HepG2 (cell line): Measurements from ENCODE around the gene TACC3. TPM values are rescaled to one million over a fixed set of nuclear protein-coding genes. Genes with fewer than 3 reads are reported as not detected.

Source experiments
- AHR ChIP-seq: IDR thresholded peaks from 2 replicates; pipeline ENCODE4 v1.6.1; 2018; ENCODE audit warnings: missing genetic modification reagents, missing compliant biosample characterization
- BCL6 ChIP-seq: IDR thresholded peaks from 2 replicates; pipeline ENCODE4 v1.6.1; 2016; ENCODE audit warnings: missing genetic modification reagents, missing compliant biosample characterization
- ETS1 ChIP-seq: sonication (generic); formaldehyde crosslinking; IDR thresholded peaks from 2 replicates; pipeline ENCODE4 v1.4.0; 2020; ENCODE audit warnings: missing genetic modification reagents
- HDAC6 ChIP-seq: fragments of 200-600 bp; sonication (generic); IDR thresholded peaks from 2 replicates; pipeline ENCODE4 v1.7.0; 2017; ENCODE audit warnings: mild to moderate bottlenecking, antibody characterized with exemption, low read length, low read depth
- HNRNPK ChIP-seq: fragments of 200-400 bp; formaldehyde crosslinking; IDR thresholded peaks from 2 replicates; pipeline ENCODE4 v1.6.1; 2018; ENCODE audit warnings: low read length, low read depth, moderate library complexity, mild to moderate bottlenecking; ENCODE audit not compliant: poor library complexity, severe bottlenecking
- MAFK ChIP-seq, 2 experiments: IDR thresholded peaks in 1 of 2; conservative IDR thresholded peaks in 1 of 2; 2 replicates each; pipeline ENCODE4 v1.6.1; 2011; ENCODE audit warnings: improper control_type of control experiment in 2 of 2, low read length in 2 of 2
- MAX ChIP-seq: IDR thresholded peaks from 2 replicates; pipeline ENCODE4 v1.6.1; 2012; ENCODE audit warnings: inconsistent platforms
- MAZ ChIP-seq, 2 experiments: sonication (generic) in 1 of 2; formaldehyde crosslinking in 1 of 2; IDR thresholded peaks; 2 replicates each; pipeline versions ENCODE4 v1.5.0 to v1.6.1; 2012 to 2020; ENCODE audit warnings: low read depth in 2 of 2, mild to moderate bottlenecking in 2 of 2, borderline replicate concordance in 1 of 2, improper control_type of control experiment in 1 of 2, low read length in 1 of 2, missing genetic modification reagents in 1 of 2, moderate library complexity in 1 of 2
- NR2F6 ChIP-seq, 2 experiments: IDR thresholded peaks; 2 replicates each; pipeline ENCODE4 v1.6.1; 2016; ENCODE audit warnings: antibody characterized with exemption in 1 of 2, mild to moderate bottlenecking in 1 of 2
- SRSF4 ChIP-seq: fragments of 200-400 bp; formaldehyde crosslinking; IDR thresholded peaks from one replicate; pipeline ENCODE4 v1.6.1; 2018; ENCODE audit warnings: mild to moderate bottlenecking, low read depth, low read length, moderate library complexity; ENCODE audit not compliant: poor library complexity, severe bottlenecking
- ZFP41 ChIP-seq: sonication (generic); formaldehyde crosslinking; IDR thresholded peaks from 2 replicates; pipeline ENCODE4 v1.4.0; 2020; ENCODE audit warnings: mild to moderate bottlenecking, missing genetic modification reagents, borderline replicate concordance
- ZFX ChIP-seq: sonication (generic); formaldehyde crosslinking; IDR thresholded peaks from 2 replicates; pipeline ENCODE4 v1.4.0; 2020; ENCODE audit warnings: mild to moderate bottlenecking, low read depth, missing genetic modification reagents, moderate library complexity
- ZMYM3 ChIP-seq: sonication (generic); formaldehyde crosslinking; IDR thresholded peaks from 2 replicates; pipeline ENCODE4 v1.5.1; 2020; ENCODE audit warnings: mild to moderate bottlenecking, missing genetic modification reagents
- ZNF124 ChIP-seq: sonication (generic); formaldehyde crosslinking; IDR thresholded peaks from 2 replicates; pipeline ENCODE4 v1.4.0; 2020; ENCODE audit warnings: missing genetic modification reagents
- ZNF18 ChIP-seq: sonication (generic); formaldehyde crosslinking; IDR thresholded peaks from 2 replicates; pipeline ENCODE4 v1.8.0; 2022; ENCODE audit warnings: mild to moderate bottlenecking, missing genetic modification reagents; ENCODE audit not compliant: insufficient replicate concordance
- ZNF292 ChIP-seq: sonication (generic); formaldehyde crosslinking; IDR thresholded peaks from 2 replicates; pipeline ENCODE4 v1.8.1; 2022; ENCODE audit warnings: mild to moderate bottlenecking, low read depth, missing genetic modification reagents, borderline replicate concordance
- ZNF3 ChIP-seq: IDR thresholded peaks from 2 replicates; pipeline ENCODE4 v1.7.0; 2017; ENCODE audit warnings: inconsistent platforms
- ZNF331 ChIP-seq: sonication (generic); formaldehyde crosslinking; IDR thresholded peaks from 2 replicates; pipeline ENCODE4 v1.4.0; 2020; ENCODE audit warnings: missing genetic modification reagents
- ZNF33B ChIP-seq: sonication (generic); formaldehyde crosslinking; IDR thresholded peaks from 2 replicates; pipeline ENCODE4 v1.5.1; 2020; ENCODE audit warnings: mild to moderate bottlenecking, missing genetic modification reagents
- ZNF430 ChIP-seq: sonication (generic); formaldehyde crosslinking; IDR thresholded peaks from 2 replicates; pipeline ENCODE4 v1.9.0; 2021; ENCODE audit warnings: mild to moderate bottlenecking, missing genetic modification reagents
- ZNF7 ChIP-seq: IDR thresholded peaks from 2 replicates; pipeline ENCODE4 v1.6.1; 2016; ENCODE audit warnings: missing biosample characterization, missing genetic modification reagents
- ZNF713 ChIP-seq: sonication (generic); formaldehyde crosslinking; IDR thresholded peaks from 2 replicates; pipeline ENCODE4 v1.4.0; 2020; ENCODE audit warnings: mild to moderate bottlenecking, missing genetic modification reagents
- ZNF746 ChIP-seq: sonication (generic); formaldehyde crosslinking; IDR thresholded peaks from 2 replicates; pipeline ENCODE4 v1.8.0; 2022; ENCODE audit warnings: mild to moderate bottlenecking, missing genetic modification reagents
- ZSCAN22 ChIP-seq: sonication (generic); formaldehyde crosslinking; IDR thresholded peaks from 2 replicates; pipeline ENCODE4 v1.4.0; 2020; ENCODE audit warnings: mild to moderate bottlenecking, missing genetic modification reagents
- ZUFSP ChIP-seq: sonication (generic); formaldehyde crosslinking; IDR thresholded peaks from 2 replicates; pipeline ENCODE4 v1.9.0; 2021; ENCODE audit warnings: missing genetic modification reagents, mild to moderate bottlenecking, borderline replicate concordance
- polyA plus RNA-seq, 8 experiments: library from polyadenylated mRNA; depleted of rRNA in 3 of 8; stranded (reverse) in 7 of 8; unstranded in 1 of 8; fragments of >200 nt; fragmentation: Illumina TruSeq in 4 of 8; extraction: Trizol in 4 of 8; gene quantifications; 2 replicates each; pipeline versions ENCODE4 v1.2.1 to v1.2.3, GENCODE V29; 2011 to 2016; ENCODE audit warnings: low read depth in 4 of 8, missing spikeins in 1 of 8, mixed read lengths in 1 of 8; ENCODE audit not compliant: insufficient read depth in 1 of 8
- total RNA-seq, 5 experiments: library from RNA; depleted of rRNA; stranded (reverse); fragments of >200 nt; fragmentation: Illumina TruSeq; extraction: Trizol; gene quantifications; 2 replicates each; pipeline ENCODE4 v1.2.3, GENCODE V29; 2016; ENCODE audit warnings: low read depth in 1 of 5

The TACC3 gene
- total and polyA plus RNA-seq, 2 of the 13 experiments (the other 11 are each of a cell fraction or from before 2014, with no cell fraction given) = 20.3 to 21.2 TPM

GRCh38 chr4:1784789-1785591 is 63.7 kb downstream of the TACC3 start (continued):
- TF ChIP-seq SRSF4 (no peak), ZFP41 (no peak), ETS1 (CRISPR knock-in tag) (no peak), NR2F6 (IDR thresholded peaks at IDR 0.05) (peak; percentile 81), NR2F6 (CRISPR knock-in tag; IDR thresholded peaks at IDR 0.05) (peak; percentile 85), ZUFSP (CRISPR knock-in tag) (no peak), ZNF713 (no peak), ZNF33B (CRISPR knock-in tag) (0 out of 2 replicates have a peak, but pooled peaks have one; percentile 78), ZSCAN22 (no peak), ZNF331 (no peak), MAX (no peak), ZNF7 (CRISPR knock-in tag) (no peak), ZNF3 (CRISPR knock-in tag) (no peak), ZNF292 (CRISPR knock-in tag) (peak; percentile 77), MAFK (conservative IDR thresholded peaks at IDR 0.05 in 1 of 2, IDR thresholded peaks at IDR 0.05 in 1 of 2; ENCODE audit: low read length in 2 of 2) (no peak), ZNF430 (CRISPR knock-in tag) (peak; percentile 78), ZNF124 (CRISPR knock-in tag) (no peak), ZMYM3 (CRISPR knock-in tag) (peak; percentile 56), ZFX (CRISPR knock-in tag) (peak; percentile 97), ZNF18 (no peak), AHR (CRISPR knock-in tag) (no peak; the same call in 1 of the 2 replicates), ZNF746 (peak; percentile 99), HDAC6 (no peak), HNRNPK (peak; percentile 36), BCL6 (CRISPR knock-in tag) (peak; percentile 70), MAZ (IDR thresholded peaks at IDR 0.05; ENCODE audit: borderline replicate concordance, low read depth, low read length) (peak; percentile 50; the same call in 1 of the 2 replicates), MAZ (CRISPR knock-in tag; IDR thresholded peaks at IDR 0.05; ENCODE audit: low read depth) (peak; percentile 84)
